ENCODE measurements around the gene DIS3L2.

GRCh38 chr2:232288489-232289030 lies 327.0 kb downstream of the DIS3L2 start:
- TF ChIP-seq POLR2A (IDR thresholded peaks at IDR 0.05; ENCODE audit: low read length): no peak
- TF ChIP-seq GATA1 (IDR thresholded peaks at IDR 0.05; ENCODE audit: low read depth, low read length): no peak

Data from erythroblast (primary cell).